T-helper 2 cell treated with Interferon-gamma antibody and Interleukin-4, amounts not matched to agents 5 μg/mL and 100 μg/mL, for 36 hours (primary cell): Measurements from ENCODE around the gene PCDHGA8.
"Not testable (repeated sequence)": the region's sequence is repeated elsewhere in the genome, so short reads cannot be mapped to it uniquely, and the experiment has no call there.

Experiments
- DNase-seq: peaks from one replicate; pipeline ENCODE4 v3.0.0; 2021; ENCODE audit warnings: low spot score
- H3K27ac Mint-ChIP-seq: one replicate; pipeline ENCODE4 v1.8.0; 2021; ENCODE audit warnings: mild to moderate bottlenecking, mixed read lengths
- H3K27me3 Mint-ChIP-seq: one replicate; pipeline ENCODE4 v1.8.0; 2021; ENCODE audit warnings: low read depth, mixed read lengths
- H3K36me3 Mint-ChIP-seq: one replicate; pipeline ENCODE4 v1.8.0; 2021; ENCODE audit warnings: low read depth, mixed read lengths
- H3K4me1 Mint-ChIP-seq: one replicate; pipeline ENCODE4 v1.8.0; 2021; ENCODE audit warnings: low read depth, mixed read lengths
- H3K4me3 Mint-ChIP-seq: one replicate; pipeline ENCODE4 v1.8.0; 2022; ENCODE audit warnings: mild to moderate bottlenecking, moderate library complexity, mixed read lengths
- H3K9me3 Mint-ChIP-seq: one replicate; pipeline ENCODE4 v1.8.0; 2021; ENCODE audit warnings: mixed read lengths

PCDHGA8 gene

GRCh38 chr5:141360685-141361084 is 31.7 kb upstream of the PCDHGA8 start:
- Mint-ChIP-seq H3K4me1 (peaks cover 2% of the 10 kb centered on the region), H3K36me3 (peaks cover 7% of the 10 kb centered on the region), H3K4me3 (no peak overlapping the region), H3K9me3 (peaks cover 44% of the 10 kb centered on the region), H3K27me3 (peaks cover 48% of the 10 kb centered on the region), H3K27ac (no peak overlapping the region)
- no peak for DNase-seq

DNA sequence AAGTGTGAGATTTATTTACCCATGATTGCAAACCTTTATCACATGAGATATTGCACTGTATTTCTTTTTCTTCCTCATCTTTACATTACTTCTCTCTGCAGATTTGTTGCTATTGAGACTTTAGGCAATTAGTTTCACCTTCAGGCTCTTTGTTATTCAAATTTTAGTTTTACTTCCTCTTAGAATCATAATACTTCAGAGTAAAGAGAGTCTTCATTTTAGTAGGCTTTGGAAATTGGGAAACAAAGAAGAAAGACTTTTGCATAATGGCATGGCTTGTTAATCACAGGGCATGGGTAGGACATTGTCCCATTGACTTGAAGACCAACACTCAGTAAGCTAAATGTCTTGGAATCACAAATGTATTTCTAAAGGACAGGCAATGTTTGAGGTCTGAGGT is 29.7 kb upstream of the PCDHGA8 start:
- Mint-ChIP-seq H3K9me3 (peaks cover 42% of the 10 kb centered on the region), H3K27ac (no peak overlapping the region), H3K4me1 (peaks cover 2% of the 10 kb centered on the region), H3K4me3 (no peak overlapping the region), H3K36me3 (peaks cover 7% of the 10 kb centered on the region), H3K27me3 (peaks cover 51% of the 10 kb centered on the region)
- no peak for DNase-seq

DNA sequence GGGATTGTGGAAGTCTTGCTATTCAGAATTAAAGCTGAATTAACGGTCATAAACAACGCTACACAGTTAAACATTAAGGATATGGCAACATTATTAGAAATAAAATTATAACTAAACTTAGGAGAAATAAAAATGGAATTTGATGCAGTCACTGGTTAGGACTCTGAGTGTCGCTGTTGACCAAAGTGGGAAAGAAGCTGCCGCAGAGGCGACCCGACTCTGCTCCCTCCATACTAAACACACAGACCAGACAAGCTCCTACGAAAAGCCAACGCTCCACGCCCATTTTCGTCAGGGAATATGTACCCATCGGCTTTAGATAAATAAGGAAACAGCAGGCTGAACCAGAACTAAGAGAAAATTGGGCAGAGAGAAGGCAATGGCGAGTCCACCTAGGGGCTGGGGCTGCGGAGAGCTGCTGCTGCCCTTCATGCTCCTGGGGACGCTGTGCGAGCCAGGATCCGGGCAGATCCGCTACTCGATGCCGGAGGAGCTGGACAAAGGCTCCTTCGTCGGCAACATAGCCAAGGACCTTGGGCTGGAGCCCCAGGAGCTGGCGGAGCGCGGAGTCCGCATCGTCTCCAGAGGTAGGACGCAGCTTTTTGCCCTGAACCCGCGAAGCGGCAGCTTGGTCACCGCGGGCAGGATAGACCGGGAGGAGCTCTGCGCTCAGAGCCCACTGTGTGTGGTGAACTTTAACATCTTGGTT is 28.3 kb upstream of the PCDHGA8 start, which contains the start of gene PCDHGA5:
Gene PCDHGA5, plus strand, starts transcription at position 211 of the 709 bp plus-strand sequence. Its CDS starts 169 bp downstream, at position 380.
- H3K9me3 Mint-ChIP-seq: peaks cover 42% of the 10 kb centered on the region
- no peak for DNase-seq
- H3K27ac Mint-ChIP-seq: no peak within 1 kb of the TSS
- H3K4me3 Mint-ChIP-seq: no peak within 1 kb of the TSS
- peaks cover 7% of the 10 kb centered on the region for H3K36me3 Mint-ChIP-seq
- H3K27me3 Mint-ChIP-seq: peaks cover 53% of the 10 kb centered on the region
- H3K4me1 Mint-ChIP-seq: peaks cover 2% of the 10 kb centered on the region

DNA sequence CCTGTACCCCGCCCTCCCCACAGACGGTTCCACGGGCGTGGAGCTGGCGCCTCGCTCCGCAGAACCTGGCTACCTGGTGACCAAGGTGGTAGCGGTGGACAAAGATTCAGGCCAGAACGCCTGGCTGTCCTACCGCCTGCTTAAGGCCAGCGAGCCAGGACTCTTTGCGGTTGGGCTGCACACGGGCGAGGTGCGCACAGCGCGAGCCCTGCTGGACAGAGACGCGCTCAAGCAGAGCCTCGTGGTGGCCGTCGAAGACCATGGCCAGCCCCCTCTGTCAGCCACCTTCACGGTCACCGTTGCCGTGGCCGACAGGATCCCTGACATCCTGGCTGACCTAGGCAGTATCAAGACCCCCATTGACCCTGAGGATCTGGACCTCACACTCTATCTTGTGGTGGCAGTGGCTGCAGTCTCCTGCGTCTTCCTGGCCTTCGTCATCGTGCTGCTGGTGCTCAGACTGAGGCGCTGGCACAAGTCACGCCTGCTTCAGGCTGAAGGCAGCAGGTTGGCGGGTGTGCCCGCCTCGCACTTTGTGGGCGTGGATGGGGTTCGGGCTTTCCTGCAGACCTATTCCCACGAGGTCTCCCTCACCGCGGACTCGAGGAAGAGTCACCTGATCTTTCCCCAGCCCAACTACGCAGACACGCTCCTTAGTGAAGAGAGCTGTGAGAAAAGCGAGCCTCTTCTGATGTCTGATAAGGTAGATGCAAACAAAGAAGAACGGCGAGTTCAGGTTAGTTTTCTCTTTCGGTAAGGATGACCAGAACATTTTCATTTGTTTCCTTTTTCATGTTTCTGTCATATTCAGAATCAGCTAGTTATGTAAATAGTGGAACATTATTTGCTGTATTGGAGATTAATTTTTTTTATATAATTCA is 26.2 kb upstream of the PCDHGA8 start:
- H3K4me1 Mint-ChIP-seq: peaks cover 2% of the 10 kb centered on the region
- peaks cover 5% of the 10 kb centered on the region for H3K36me3 Mint-ChIP-seq
- peaks cover 50% of the 10 kb centered on the region for H3K27me3 Mint-ChIP-seq
- DNase-seq: no peak
- H3K9me3 Mint-ChIP-seq: peaks cover 31% of the 10 kb centered on the region
- H3K4me3 Mint-ChIP-seq: no peak overlapping the region
- H3K27ac Mint-ChIP-seq: no peak overlapping the region

GRCh38 chr5:141369994-141370848 is 22.2 kb upstream of the PCDHGA8 start, which contains the start of gene PCDHGB3:
Gene PCDHGB3, plus strand, starts transcription at chr5:141370242. Its CDS starts 153 bp downstream, at chr5:141370395.
- Mint-ChIP-seq H3K36me3 (peaks cover 1% of the 10 kb centered on the region), H3K4me1 (peaks cover 2% of the 10 kb centered on the region), H3K27ac (no peak within 1 kb of the TSS), H3K27me3 (peaks cover 25% of the 10 kb centered on the region), H3K9me3 (peaks cover 34% of the 10 kb centered on the region), H3K4me3 (peak within 1 kb of the TSS; percentile 83)
- DNase-seq: no peak

GRCh38 chr5:141371572-141372475 is 20.6 kb upstream of the PCDHGA8 start:
- Mint-ChIP-seq H3K36me3 (peaks cover 1% of the 10 kb centered on the region), H3K4me1 (peaks cover 2% of the 10 kb centered on the region), H3K9me3 (peaks cover 34% of the 10 kb centered on the region), H3K27ac (no peak overlapping the region), H3K4me3 (no peak overlapping the region), H3K27me3 (peaks cover 14% of the 10 kb centered on the region)
- no peak for DNase-seq

GRCh38 chr5:141373673-141374317 is 18.6 kb upstream of the PCDHGA8 start, which contains the start of gene PCDHGA6:
Gene PCDHGA6, plus strand, starts transcription at chr5:141373891. Its CDS starts 193 bp downstream, at chr5:141374084.
- DNase-seq: no peak
- Mint-ChIP-seq H3K9me3 (peaks cover 34% of the 10 kb centered on the region), H3K27ac (no peak within 1 kb of the TSS), H3K4me3 (no peak within 1 kb of the TSS), H3K36me3 (peaks cover 1% of the 10 kb centered on the region), H3K4me1 (peaks cover 2% of the 10 kb centered on the region), H3K27me3 (peaks cover 12% of the 10 kb centered on the region)

DNA sequence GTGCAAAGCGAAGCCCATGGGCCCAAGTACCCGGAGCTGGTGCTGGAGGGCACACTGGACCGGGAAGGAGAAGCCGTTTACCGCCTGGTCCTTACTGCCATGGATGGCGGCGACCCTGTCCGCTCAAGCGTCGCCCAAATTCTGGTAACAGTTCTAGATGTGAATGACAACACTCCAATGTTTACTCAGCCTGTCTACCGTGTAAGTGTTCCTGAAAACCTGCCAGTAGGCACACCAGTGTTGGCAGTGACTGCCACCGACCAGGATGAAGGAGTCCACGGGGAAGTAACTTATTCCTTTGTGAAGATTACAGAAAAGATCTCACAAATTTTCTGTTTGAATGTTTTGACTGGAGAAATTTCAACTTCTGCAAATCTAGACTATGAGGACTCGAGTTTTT is 17.8 kb upstream of the PCDHGA8 start:
- Mint-ChIP-seq H3K4me1 (peaks cover 2% of the 10 kb centered on the region), H3K36me3 (peaks cover 1% of the 10 kb centered on the region), H3K27me3 (peaks cover 12% of the 10 kb centered on the region), H3K27ac (no peak overlapping the region), H3K4me3 (no peak overlapping the region), H3K9me3 (peaks cover 34% of the 10 kb centered on the region)
- no peak for DNase-seq

GRCh38 chr5:141375444-141376155 is 16.8 kb upstream of the PCDHGA8 start:
- not testable (repeated sequence) for H3K27ac Mint-ChIP-seq, H3K36me3 Mint-ChIP-seq, H3K27me3 Mint-ChIP-seq, H3K4me3 Mint-ChIP-seq, DNase-seq, H3K4me1 Mint-ChIP-seq
- H3K9me3 Mint-ChIP-seq: peaks cover 34% of the 10 kb centered on the region

DNA sequence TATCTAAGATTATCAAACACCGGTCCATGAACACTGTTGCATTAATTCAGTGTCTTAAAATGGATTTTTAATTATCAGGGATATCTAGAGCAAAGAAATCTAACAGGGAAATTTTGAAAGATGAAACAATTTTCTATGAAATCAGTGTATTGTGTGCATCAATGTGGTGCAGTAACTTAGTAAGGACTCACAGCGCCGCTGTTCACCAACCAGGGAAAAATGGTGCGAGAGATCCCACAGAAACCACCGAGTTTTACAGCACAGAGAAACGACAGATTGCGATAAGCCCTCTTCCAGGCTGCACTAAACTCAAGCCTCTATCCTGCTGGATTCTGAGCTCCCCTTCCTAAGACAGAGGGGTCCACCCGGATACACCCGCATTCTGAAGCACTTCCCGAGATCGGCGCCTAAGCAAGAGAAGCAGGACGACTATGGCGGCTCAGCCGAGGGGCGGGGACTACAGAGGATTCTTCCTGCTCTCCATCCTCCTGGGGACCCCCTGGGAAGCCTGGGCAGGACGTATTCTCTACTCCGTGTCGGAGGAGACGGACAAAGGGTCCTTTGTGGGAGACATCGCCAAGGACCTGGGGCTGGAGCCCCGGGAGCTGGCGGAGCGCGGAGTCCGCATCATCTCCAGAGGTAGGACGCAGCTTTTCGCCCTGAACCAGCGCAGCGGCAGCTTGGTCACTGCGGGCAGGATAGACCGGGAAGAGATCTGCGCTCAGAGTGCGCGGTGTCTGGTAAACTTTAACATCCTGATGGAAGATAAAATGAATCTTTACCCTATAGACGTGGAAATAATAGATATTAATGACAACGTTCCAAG is 9.8 kb upstream of the PCDHGA8 start, which contains the start of gene PCDHGA7:
Gene PCDHGA7, plus strand, starts transcription at position 274 of the 826 bp plus-strand sequence. Its CDS starts 158 bp downstream, at position 432.
- Mint-ChIP-seq H3K36me3 (no peaks in the 10 kb centered on the region), H3K4me1 (no peaks in the 10 kb centered on the region), H3K27ac (no peak within 1 kb of the TSS), H3K9me3 (peaks cover 18% of the 10 kb centered on the region), H3K27me3 (peaks cover 26% of the 10 kb centered on the region), H3K4me3 (peak within 1 kb of the TSS; percentile 79)
- no peak for DNase-seq

- peaks cover 20% of the 10 kb centered on the region for H3K9me3 Mint-ChIP-seq
- peaks cover 26% of the 10 kb centered on the region for H3K27me3 Mint-ChIP-seq
- no peaks in the 10 kb centered on the region for H3K36me3 Mint-ChIP-seq
- no peaks in the 10 kb centered on the region for H3K4me1 Mint-ChIP-seq
- H3K27ac Mint-ChIP-seq: no peak overlapping the region
- peak overlapping the region; percentile 79 for H3K4me3 Mint-ChIP-seq
- no peak for DNase-seq
Observed at GRCh38 chr5:141383345-141383744, 9.1 kb upstream of the PCDHGA8 start.
